ENCODE results near the gene FURIN. TPM values are rescaled to one million over a fixed set of nuclear protein-coding genes. Genes with fewer than 3 reads are reported as not detected.

The FURIN gene
- total and polyA plus RNA-seq, 2 of the 8 experiments (the other 6 are each of a cell fraction or from before 2014, with no cell fraction given): 15.8 to 32.1 TPM

DNA sequence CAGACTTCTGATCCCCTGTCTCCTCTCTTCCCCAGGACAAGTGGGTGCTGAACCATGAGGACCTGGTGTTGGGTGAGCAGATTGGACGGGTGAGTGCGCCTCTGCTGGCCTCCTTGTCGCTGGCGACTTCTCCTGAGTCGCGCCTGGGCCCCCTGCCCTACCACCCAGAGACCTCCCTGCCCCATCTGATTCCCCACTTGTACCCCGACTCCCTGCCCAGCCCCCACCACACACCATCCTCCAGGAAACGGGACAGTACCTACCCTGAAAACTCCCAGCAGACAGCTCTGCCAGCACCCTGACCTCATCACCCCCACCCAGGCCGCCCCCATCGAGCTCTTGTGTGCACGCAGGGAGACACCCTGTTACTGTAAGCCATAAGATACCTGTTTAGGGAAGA, 23.6 kb downstream of the FURIN start:
- peaks cover 0 to 3% of the 10 kb centered on the region in 2 experiments for H4K20me1 ChIP-seq (replicated peaks in 1 of 2; ENCODE audit: control insufficient read depth in 1 of 2, insufficient read depth in 2 of 2, low read length in 2 of 2)
- H2AK5ac ChIP-seq (ENCODE audit: low read depth, low read length): no peak overlapping the region
- H2BK20ac ChIP-seq (ENCODE audit: low read length): no peak overlapping the region
- no peak overlapping the region for H3K4me2 ChIP-seq (ENCODE audit: insufficient read depth in 1 of 2, low read depth in 2 of 2, low read length in 2 of 2)
- no peak overlapping the region for H3K27ac ChIP-seq (ENCODE audit: low read depth, low read length)
- H2AFZ ChIP-seq (ENCODE audit: low read length): no peak overlapping the region
- H3K23me2 ChIP-seq (ENCODE audit: low read depth, low read length): no peaks in the 10 kb centered on the region
- H3K56ac ChIP-seq (replicated peaks; ENCODE audit: insufficient read length, low read depth, low read length): no peak overlapping the region
- H3K18ac ChIP-seq (ENCODE audit: extremely low read depth, low read length): no peak overlapping the region
- H3K9ac ChIP-seq (replicated peaks in 1 of 4; ENCODE audit: extremely low read depth in 1 of 4, low read depth in 3 of 4, low read length in 3 of 4): no peak overlapping the region
- H3K14ac ChIP-seq (ENCODE audit: insufficient read length): no peak overlapping the region
- ChIA-PET POLR2A (ENCODE audit: partially characterized antibody) (no interaction called here), CTCF (ENCODE audit: partially characterized antibody) (interaction anchor here (0.7 to 6.0 kb wide), 3 partner anchors 10 to 41 kb away, joined by 3 to 42 read pairs (median 4); partner anchors contain the start of genes HDDC3 and MAN2A2)
- H3K4ac ChIP-seq (replicated peaks; ENCODE audit: insufficient read length, low read depth, low read length): no peak overlapping the region
- H3K9me3 ChIP-seq (ENCODE audit: insufficient read depth in 2 of 2, low read depth in 1 of 2, low read length in 1 of 2): no peaks in the 10 kb centered on the region
- H3K79me1 ChIP-seq (ENCODE audit: low read depth, low read length): no peaks in the 10 kb centered on the region
- peaks cover 0 to 2% (median 0%) of the 10 kb centered on the region in 4 experiments; a peak in 1 of 7 replicates for H3K4me1 ChIP-seq (replicated peaks in 1 of 4; ENCODE audit: control insufficient read depth in 3 of 4, insufficient read depth in 4 of 4, low read length in 3 of 4)
- H3K27me3 ChIP-seq (replicated peaks in 1 of 4; ENCODE audit: control insufficient read depth in 3 of 4, extremely low read depth in 1 of 4, insufficient read depth in 3 of 4, low read length in 3 of 4): no peaks in the 10 kb centered on the region
- no peaks in the 10 kb centered on the region for H3K79me2 ChIP-seq (ENCODE audit: control insufficient read depth in 1 of 2, insufficient read depth in 2 of 2, low read length in 2 of 2)
- H2BK5ac ChIP-seq (ENCODE audit: low read depth, low read length): no peak overlapping the region
- no peak overlapping the region for H4K8ac ChIP-seq (ENCODE audit: extremely low read depth, insufficient read depth, low read length)
- no peak overlapping the region for H2BK12ac ChIP-seq (ENCODE audit: low read depth, low read length)
- H3K4me3 ChIP-seq (ENCODE audit: extremely low read depth in 1 of 4, insufficient read depth in 2 of 4, low read depth in 3 of 4, low read length in 4 of 4): no peak overlapping the region
- no peak overlapping the region for H2BK15ac ChIP-seq (ENCODE audit: low read length)
- H2BK120ac ChIP-seq (replicated peaks; ENCODE audit: low read depth, low read length): no peak overlapping the region
- no peak overlapping the region for H3K23ac ChIP-seq (ENCODE audit: insufficient read length)
- peaks cover 0 to 2% (median 0%) of the 10 kb centered on the region in 4 experiments; a peak in 2 of 8 replicates for H3K36me3 ChIP-seq (ENCODE audit: control insufficient read depth in 2 of 4, insufficient read depth in 4 of 4, low read length in 3 of 4)
- WGBS, 2 experiments (ENCODE audit: extremely low coverage in 1 of 2, insufficient coverage in 1 of 2, insufficient read length in 1 of 2, insufficient replicate concordance in 2 of 2, low coverage in 1 of 2, low lambda C conversion rate in 2 of 2, missing lambda C conversion rate in 1 of 2): 88% methylated on average over 9 of the region's 11 CpGs; no CpG with 5 or more reads in 1 of the 2 experiments
- FAIRE-seq: no peak
- no peak for DNase-seq (ENCODE audit: low read depth in 1 of 2, low spot score in 2 of 2)
- no peak overlapping the region for H4K5ac ChIP-seq (ENCODE audit: insufficient read length, low read depth, low read length)
- H4K91ac ChIP-seq (replicated peaks; ENCODE audit: insufficient read length, low read length): no peak overlapping the region

Data from H1 (cell line).